Measurements from ENCODE around the gene PCDHA5. TPM values are rescaled to one million over a fixed set of nuclear protein-coding genes. Genes with fewer than 3 reads are reported as not detected.

The PCDHA5 gene
- total RNA-seq, 1 donor from 2014 or later, result 0.08 TPM

GRCh38 chr5:140862441-140863295 lies 41.3 kb downstream of the PCDHA5 start:
- ATAC-seq, result no peak

GRCh38 chr5:140868721-140869554 lies 47.5 kb downstream of the PCDHA5 start, which contains the start of gene PCDHA11:
TSS of gene PCDHA11 (plus strand) at chr5:140868957. CDS start at chr5:140869104, 147 bp downstream.
- no peak for ATAC-seq

- no peak for ATAC-seq
These were observed 48.1 kb downstream of the PCDHA5 start for GRCh38 chr5:140869555-140869886.

GRCh38 chr5:140870221-140871201 lies 49.1 kb downstream of the PCDHA5 start:
- no peak for ATAC-seq

Other genes with a start within 250 kb of the PCDHA5 start
- gene CD14, start 188.4 kb upstream of the PCDHA5 start, total RNA-seq, result 6.7 TPM
- 14.0 TPM for gene TMCO6, start 182.2 kb upstream of the PCDHA5 start, total RNA-seq
- 49.9 TPM for gene NDUFA2, start 174.0 kb upstream of the PCDHA5 start, total RNA-seq
- gene IK, start 173.8 kb upstream of the PCDHA5 start, total RNA-seq, result 58.5 TPM
- 19.7 TPM for gene WDR55, start 156.7 kb upstream of the PCDHA5 start, total RNA-seq
- gene DND1, start 148.0 kb upstream of the PCDHA5 start, total RNA-seq, result 0.44 TPM
- 43.0 TPM for gene HARS1, start 130.2 kb upstream of the PCDHA5 start, total RNA-seq
- gene HARS2, start 130.2 kb upstream of the PCDHA5 start, total RNA-seq, result 14.0 TPM
- gene ZMAT2, start 121.2 kb upstream of the PCDHA5 start, total RNA-seq, result 39.7 TPM
- gene PCDHA1, start 35.5 kb upstream of the PCDHA5 start, total RNA-seq, result not detected
- 0.04 TPM for gene PCDHA2, start 26.8 kb upstream of the PCDHA5 start, total RNA-seq
- gene PCDHA3, start 20.6 kb upstream of the PCDHA5 start, total RNA-seq, result not detected
- gene PCDHA4, start 14.5 kb upstream of the PCDHA5 start, total RNA-seq, result 0.20 TPM
- gene PCDHA6, start 6.3 kb downstream of the PCDHA5 start, total RNA-seq, result not detected
- 0.08 TPM for gene PCDHA7, start 12.7 kb downstream of the PCDHA5 start, total RNA-seq
- 0.08 TPM for gene PCDHA8, start 19.6 kb downstream of the PCDHA5 start, total RNA-seq
- gene PCDHA9, start 26.8 kb downstream of the PCDHA5 start, total RNA-seq, result 0.04 TPM
- 0.08 TPM for gene PCDHA10, start 34.3 kb downstream of the PCDHA5 start, total RNA-seq
- not detected for gene PCDHA11, start 47.3 kb downstream of the PCDHA5 start, total RNA-seq
- gene PCDHA12, start 53.7 kb downstream of the PCDHA5 start, total RNA-seq, result not detected
- gene PCDHA13, start 60.5 kb downstream of the PCDHA5 start, total RNA-seq, result not detected
- 0.04 TPM for gene PCDHAC1, start 104.7 kb downstream of the PCDHA5 start, total RNA-seq
- 0.24 TPM for gene PCDHAC2, start 144.9 kb downstream of the PCDHA5 start, total RNA-seq
- gene PCDHB1, start 229.8 kb downstream of the PCDHA5 start, total RNA-seq, result not detected

All from esophagus mucosa (tissue), 1 donor.